Hepatocyte (in vitro differentiated cells): ENCODE measurements around the gene FHDC1. TPM values are rescaled to one million over a fixed set of nuclear protein-coding genes. Genes with fewer than 3 reads are reported as not detected.

ENCODE experiments used
- DNase-seq: peaks from one replicate; pipeline ENCODE4 v3.0.0-alpha.2; 2016; ENCODE audit warnings: low spot score
- H2AFZ ChIP-seq: fragments of 200-600 bp; sonication (generic); 2 replicates; pipeline ENCODE4 v1.6.0; 2016; ENCODE audit warnings: antibody characterized with exemption, mild to moderate bottlenecking
- H3K27ac ChIP-seq: fragments of 200-600 bp; sonication (generic); 2 replicates; pipeline ENCODE4 v1.5.1; 2016; ENCODE audit warnings: mild to moderate bottlenecking
- H3K27me3 ChIP-seq: fragments of 200-600 bp; sonication (generic); 2 replicates; pipeline ENCODE4 v1.6.1; 2016
- H3K36me3 ChIP-seq: fragments of 200-600 bp; sonication (generic); replicated peaks from 2 replicates; pipeline ENCODE4 v1.5.1; 2016; ENCODE audit warnings: low read depth; ENCODE audit not compliant: insufficient read depth
- H3K4me1 ChIP-seq: fragments of 200-600 bp; sonication (generic); 2 replicates; pipeline ENCODE4 v1.5.1; 2016; ENCODE audit warnings: mild to moderate bottlenecking, moderate library complexity; ENCODE audit not compliant: insufficient read depth
- H3K4me2 ChIP-seq: fragments of 200-600 bp; sonication (generic); 2 replicates; pipeline ENCODE4 v1.6.0; 2016
- H3K4me3 ChIP-seq: fragments of 200-600 bp; sonication (generic); 2 replicates; pipeline ENCODE4 v1.5.1; 2016; ENCODE audit warnings: mild to moderate bottlenecking
- H3K79me2 ChIP-seq: fragments of 200-600 bp; sonication (generic); 2 replicates; pipeline ENCODE4 v1.6.0; 2017; ENCODE audit warnings: mild to moderate bottlenecking
- H3K9me2 ChIP-seq: fragments of 200-600 bp; sonication (generic); replicated peaks from 2 replicates; pipeline ENCODE4 v1.6.0; 2017; ENCODE audit warnings: mild to moderate bottlenecking; ENCODE audit not compliant: insufficient read depth
- H3K9me3 ChIP-seq: fragments of 200-600 bp; sonication (generic); 2 replicates; pipeline ENCODE4 v1.5.1; 2016; ENCODE audit warnings: low read depth, mild to moderate bottlenecking
- H4K20me1 ChIP-seq: fragments of 200-600 bp; sonication (generic); 2 replicates; pipeline ENCODE4 v1.6.0; 2016; ENCODE audit warnings: mild to moderate bottlenecking; ENCODE audit not compliant: insufficient read depth, poor library complexity, severe bottlenecking
- EZH2 ChIP-seq: fragments of 200-600 bp; sonication (generic); IDR thresholded peaks from 2 replicates; pipeline ENCODE4 v1.6.1; 2016; ENCODE audit warnings: antibody characterized with exemption, mild to moderate bottlenecking, borderline replicate concordance
- EZH2phosphoT487 ChIP-seq: fragments of 200-600 bp; sonication (generic); IDR thresholded peaks from one replicate; pipeline ENCODE4 v1.6.1; 2018; ENCODE audit warnings: antibody characterized with exemption, mild to moderate bottlenecking, low read depth, moderate library complexity; ENCODE audit not compliant: unreplicated experiment, severe bottlenecking
- WGBS: methylation state at CpG from one replicate; pipeline ENCODE4 v1.1.6; 2016; ENCODE audit warnings: low lambda C conversion rate; ENCODE audit errors: missing lambda C conversion rate; 5-methylcytosine and 5-hydroxymethylcytosine counted together
- polyA plus RNA-seq: library from polyadenylated mRNA; unstranded; fragments of >200 nt; fragmentation: Nextera tagmentation; extraction: Ambion mirVana; gene quantifications from 2 replicates; pipeline ENCODE4 v1.2.1, GENCODE V29; 2016
- total RNA-seq: library from RNA; depleted of rRNA; stranded (reverse); fragments of >200 nt; gene quantifications from 2 replicates; pipeline ENCODE4 v1.2.3, GENCODE V29; 2014
- TF ChIP-seq, protein P1 (sequence below): fragments of 200-600 bp; sonication (generic); IDR thresholded peaks from 2 replicates; pipeline ENCODE4 v1.5.1; 2016; ENCODE audit warnings: antibody characterized with exemption, mild to moderate bottlenecking; ENCODE audit not compliant: poor library complexity

FHDC1 gene
- total and polyA plus RNA-seq, 2 experiments from 2014 or later, result 2.1 to 3.1 TPM

DNA sequence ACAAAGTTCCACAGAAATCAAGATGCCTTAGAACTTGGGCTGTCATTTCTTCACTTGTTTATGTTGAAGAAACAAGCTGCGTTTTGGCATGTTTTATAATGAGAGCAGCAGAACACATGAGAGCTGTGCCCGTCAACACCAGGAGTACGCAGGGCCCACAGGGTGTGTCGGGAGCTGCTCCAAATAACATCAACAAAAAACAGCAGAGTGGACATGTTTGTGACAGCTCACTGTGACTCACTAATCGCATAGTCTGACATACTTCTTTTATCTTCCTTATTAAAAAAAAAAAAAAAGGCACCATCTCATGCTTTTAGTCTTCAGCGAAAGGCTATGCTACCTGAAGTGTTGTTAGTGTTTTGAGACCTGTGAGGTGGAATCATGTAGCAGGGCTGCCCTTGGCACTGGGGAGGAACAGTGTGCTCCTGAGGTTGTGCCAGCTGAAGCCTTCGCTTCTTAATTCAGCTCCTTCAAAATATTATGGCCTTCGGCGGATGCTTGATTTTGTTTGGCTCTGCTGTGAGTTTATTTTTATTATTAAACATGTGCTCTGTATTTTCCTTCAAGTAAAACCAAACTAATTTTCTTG lies 32.8 kb downstream of the FHDC1 start:
- WGBS, result 73% methylated on average over 9 of the region's 9 CpGs
- no peaks in the 10 kb centered on the region for H3K36me3 ChIP-seq
- peaks cover 10% of the 10 kb centered on the region for H3K4me1 ChIP-seq
- H3K4me2 ChIP-seq, result no peak overlapping the region
- no peak overlapping the region for H2AFZ ChIP-seq
- H3K79me2 ChIP-seq, result no peaks in the 10 kb centered on the region
- DNase-seq, result no peak
- H3K9me3 ChIP-seq, result no peaks in the 10 kb centered on the region
- no peak overlapping the region for H3K27ac ChIP-seq
- H4K20me1 ChIP-seq, result no peaks in the 10 kb centered on the region
- no peak overlapping the region for H3K4me3 ChIP-seq
- no peaks in the 10 kb centered on the region for H3K27me3 ChIP-seq
- no peaks in the 10 kb centered on the region for H3K9me2 ChIP-seq
- no peak for TF ChIP-seq EZH2phosphoT487
- TF ChIP-seq, protein P1, sequence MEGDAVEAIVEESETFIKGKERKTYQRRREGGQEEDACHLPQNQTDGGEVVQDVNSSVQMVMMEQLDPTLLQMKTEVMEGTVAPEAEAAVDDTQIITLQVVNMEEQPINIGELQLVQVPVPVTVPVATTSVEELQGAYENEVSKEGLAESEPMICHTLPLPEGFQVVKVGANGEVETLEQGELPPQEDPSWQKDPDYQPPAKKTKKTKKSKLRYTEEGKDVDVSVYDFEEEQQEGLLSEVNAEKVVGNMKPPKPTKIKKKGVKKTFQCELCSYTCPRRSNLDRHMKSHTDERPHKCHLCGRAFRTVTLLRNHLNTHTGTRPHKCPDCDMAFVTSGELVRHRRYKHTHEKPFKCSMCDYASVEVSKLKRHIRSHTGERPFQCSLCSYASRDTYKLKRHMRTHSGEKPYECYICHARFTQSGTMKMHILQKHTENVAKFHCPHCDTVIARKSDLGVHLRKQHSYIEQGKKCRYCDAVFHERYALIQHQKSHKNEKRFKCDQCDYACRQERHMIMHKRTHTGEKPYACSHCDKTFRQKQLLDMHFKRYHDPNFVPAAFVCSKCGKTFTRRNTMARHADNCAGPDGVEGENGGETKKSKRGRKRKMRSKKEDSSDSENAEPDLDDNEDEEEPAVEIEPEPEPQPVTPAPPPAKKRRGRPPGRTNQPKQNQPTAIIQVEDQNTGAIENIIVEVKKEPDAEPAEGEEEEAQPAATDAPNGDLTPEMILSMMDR, result no peak
- no peak for TF ChIP-seq EZH2

DNA sequence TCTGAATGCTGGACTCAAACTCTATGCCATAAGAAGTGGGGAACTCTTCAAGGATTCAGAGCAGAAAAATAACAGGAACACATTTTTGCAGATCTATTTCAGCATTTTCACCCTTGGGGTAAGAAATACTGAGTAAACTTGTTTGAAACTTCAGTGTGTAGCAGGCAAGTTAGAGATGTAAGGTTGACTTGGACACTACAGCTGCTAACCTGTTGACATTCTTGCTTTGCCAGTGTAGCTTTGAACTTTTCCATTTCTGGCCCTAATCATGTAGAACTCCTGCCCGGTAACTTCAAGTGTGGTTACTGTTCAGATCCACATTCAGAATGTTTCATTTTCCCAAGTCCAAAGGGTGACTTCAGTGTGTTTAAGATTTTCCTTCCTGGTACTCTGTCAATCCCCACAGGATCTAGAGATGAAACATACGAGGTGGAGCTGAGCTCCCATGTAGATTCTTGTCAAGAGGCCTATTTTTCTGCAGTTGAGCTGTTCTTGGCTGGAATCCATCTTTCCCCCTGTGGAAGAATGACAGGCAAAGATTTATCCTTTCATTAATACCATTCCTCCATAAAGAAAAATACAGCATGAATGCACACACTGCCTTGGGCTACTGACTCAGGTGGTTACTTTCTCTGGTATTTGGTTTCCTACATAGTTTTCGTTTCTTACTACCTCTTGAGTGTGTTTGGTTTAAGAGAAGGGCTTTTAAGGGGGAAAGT lies 34.1 kb downstream of the FHDC1 start:
- Histone ChIP-seq H4K20me1 (no peaks in the 10 kb centered on the region), H3K9me3 (no peaks in the 10 kb centered on the region), H2AFZ (no peak overlapping the region), H3K79me2 (no peaks in the 10 kb centered on the region), H3K9me2 (no peaks in the 10 kb centered on the region), H3K4me2 (no peak overlapping the region), H3K36me3 (no peaks in the 10 kb centered on the region), H3K27ac (peak overlapping the region; percentile 32), H3K4me3 (no peak overlapping the region), H3K4me1 (peaks cover 10% of the 10 kb centered on the region), H3K27me3 (no peaks in the 10 kb centered on the region)
- WGBS, result 58% methylated on average over 3 of the region's 3 CpGs
- no peak for TF ChIP-seq EZH2phosphoT487
- TF ChIP-seq, protein P1, result no peak
- no peak for TF ChIP-seq EZH2
- no peak for DNase-seq

DNA sequence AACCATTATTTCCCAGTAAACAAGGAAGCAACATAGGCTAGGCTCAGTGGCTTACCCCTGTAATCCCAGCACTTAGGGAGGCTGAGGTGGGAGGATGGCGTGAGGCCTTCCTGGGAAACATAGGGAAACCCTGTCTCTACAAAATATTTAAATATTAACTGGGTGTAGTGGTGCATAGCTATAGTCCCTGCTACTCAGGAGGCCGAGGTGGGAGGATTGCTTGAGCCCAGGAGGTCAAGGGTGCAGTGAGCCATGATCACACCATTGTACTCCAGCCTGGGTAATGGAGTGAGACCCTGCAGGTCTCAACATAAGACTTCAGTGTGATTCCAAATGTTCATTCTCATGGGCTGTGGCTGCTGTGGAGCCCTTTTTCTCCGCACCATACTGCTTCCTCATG lies 34.9 kb downstream of the FHDC1 start:
- Histone ChIP-seq H3K36me3 (no peaks in the 10 kb centered on the region), H3K9me2 (no peaks in the 10 kb centered on the region), H3K79me2 (no peaks in the 10 kb centered on the region), H3K9me3 (no peaks in the 10 kb centered on the region), H4K20me1 (no peaks in the 10 kb centered on the region), H3K27me3 (no peaks in the 10 kb centered on the region), H3K27ac (peak overlapping the region; percentile 32), H3K4me2 (no peak overlapping the region), H3K4me3 (no peak overlapping the region), H2AFZ (no peak overlapping the region), H3K4me1 (peaks cover 10% of the 10 kb centered on the region)
- no peak for DNase-seq
- WGBS, result 96% methylated on average over 3 of the region's 3 CpGs
- TF ChIP-seq EZH2phosphoT487 (no peak), EZH2 (no peak)
- TF ChIP-seq, protein P1, result no peak
